CD14-positive monocyte (primary cell): ENCODE data around the gene CTTNBP2. TPM values are rescaled to one million over a fixed set of nuclear protein-coding genes. Genes with fewer than 3 reads are reported as not detected.

Source experiments
- DNase-seq, 3 donors: peaks; one replicate each; pipeline ENCODE4 v3.0.0-alpha.2; 2011 to 2022
- H2AFZ ChIP-seq: 2 replicates; pipeline ENCODE4 v1.6.0; 2012; ENCODE audit warnings: mild to moderate bottlenecking, low read depth, low read length, inconsistent platforms; ENCODE audit not compliant: insufficient read depth, poor library complexity, severe bottlenecking
- H3K27ac ChIP-seq, 2 donors: 1 replicate in 1 of 2; 2 replicates in 1 of 2; pipeline ENCODE4 v1.5.1; 2012 to 2013; ENCODE audit warnings: low read length in 2 of 2, control low read depth in 1 of 2, inconsistent platforms in 1 of 2, low read depth in 1 of 2, mild to moderate bottlenecking in 1 of 2
- H3K27me3 ChIP-seq, 2 donors: one replicate each; pipeline versions ENCODE4 v1.6.0 to v1.6.1; 2011 to 2013; ENCODE audit warnings: low read length in 2 of 2; ENCODE audit not compliant: control insufficient read depth in 2 of 2, insufficient read depth in 2 of 2
- H3K36me3 ChIP-seq, 2 donors: replicated peaks in 1 of 2; 1 replicate in 1 of 2; 2 replicates in 1 of 2; pipeline versions ENCODE4 v1.5.1 to v1.6.1; 2012 to 2013; ENCODE audit warnings: low read length in 2 of 2, control low read depth in 1 of 2, inconsistent platforms in 1 of 2, mild to moderate bottlenecking in 1 of 2; ENCODE audit not compliant: insufficient read depth in 2 of 2, control insufficient read depth in 1 of 2
- H3K4me1 ChIP-seq, 2 donors: 1 replicate in 1 of 2; 2 replicates in 1 of 2; pipeline versions ENCODE4 v1.5.1 to v1.6.1; 2012 to 2013; ENCODE audit warnings: low read length in 2 of 2, control low read depth in 1 of 2, inconsistent platforms in 1 of 2, mild to moderate bottlenecking in 1 of 2, moderate library complexity in 1 of 2; ENCODE audit not compliant: insufficient read depth in 2 of 2, control insufficient read depth in 1 of 2
- H3K4me2 ChIP-seq: replicated peaks from 2 replicates; pipeline ENCODE3; 2012; ENCODE audit warnings: low read length, moderate library complexity, mild to moderate bottlenecking; ENCODE audit not compliant: poor library complexity, severe bottlenecking; ENCODE audit errors: extremely low read depth
- H3K4me3 ChIP-seq, 3 experiments: fragments of 200-600 bp in 1 of 3; sonication (generic) in 1 of 3; replicated peaks in 1 of 3; 1 replicate in 2 of 3; 2 replicates in 1 of 3; pipeline ENCODE4 v1.5.1; 2011 to 2013; ENCODE audit warnings: low read length in 3 of 3, mild to moderate bottlenecking in 3 of 3, control low read depth in 2 of 3, low read depth in 2 of 3, inconsistent platforms in 1 of 3, moderate library complexity in 1 of 3
- H3K79me2 ChIP-seq: 2 replicates; pipeline ENCODE4 v1.6.0; 2012; ENCODE audit warnings: mild to moderate bottlenecking, control low read depth, inconsistent platforms, low read length, moderate library complexity; ENCODE audit not compliant: insufficient read depth
- H3K9ac ChIP-seq: 2 replicates; pipeline ENCODE4 v1.6.0; 2017; ENCODE audit warnings: low read length, mild to moderate bottlenecking; ENCODE audit not compliant: insufficient read depth, poor library complexity, severe bottlenecking
- H3K9me3 ChIP-seq, 2 donors: replicated peaks in 1 of 2; 1 replicate in 1 of 2; 2 replicates in 1 of 2; pipeline versions ENCODE4 v1.5.1 to v1.6.1; 2012 to 2013; ENCODE audit warnings: low read length in 2 of 2, control low read depth in 1 of 2; ENCODE audit not compliant: control insufficient read depth in 1 of 2, insufficient read depth in 1 of 2
- H4K20me1 ChIP-seq: 2 replicates; pipeline ENCODE4 v1.6.0; 2012; ENCODE audit warnings: mild to moderate bottlenecking, low read length, control low read depth, moderate library complexity; ENCODE audit not compliant: insufficient read depth
- H3K27ac Mint-ChIP-seq, 7 donors: one replicate each; pipeline ENCODE4 v1.8.0; 2020; ENCODE audit warnings: mild to moderate bottlenecking in 7 of 7, mixed read lengths in 7 of 7, moderate library complexity in 6 of 7, inconsistent platforms in 2 of 7
- H3K27me3 Mint-ChIP-seq, 3 donors: one replicate each; pipeline ENCODE4 v1.8.0; 2021 to 2022; ENCODE audit warnings: low read depth in 3 of 3, mild to moderate bottlenecking in 3 of 3, mixed read lengths in 3 of 3, moderate library complexity in 3 of 3, inconsistent platforms in 1 of 3
- H3K36me3 Mint-ChIP-seq, 2 donors: one replicate each; pipeline ENCODE4 v1.8.0; 2020; ENCODE audit warnings: mixed read lengths in 2 of 2, inconsistent platforms in 1 of 2, mild to moderate bottlenecking in 1 of 2
- H3K4me1 Mint-ChIP-seq: one replicate; pipeline ENCODE4 v1.8.0; 2020; ENCODE audit warnings: mild to moderate bottlenecking, mixed read lengths
- H3K4me3 Mint-ChIP-seq, 2 donors: one replicate each; pipeline ENCODE4 v1.8.0; 2020; ENCODE audit warnings: mild to moderate bottlenecking in 2 of 2, mixed read lengths in 2 of 2, moderate library complexity in 1 of 2
- H3K9me3 Mint-ChIP-seq, 7 donors: one replicate each; pipeline ENCODE4 v1.8.0; 2020 to 2022; ENCODE audit warnings: mixed read lengths in 7 of 7, mild to moderate bottlenecking in 6 of 7, moderate library complexity in 6 of 7, inconsistent platforms in 2 of 7
- WGBS: methylation state at CpG from one replicate; pipeline ENCODE4 v1.1.5; 2013; ENCODE audit warnings: missing lambda C conversion rate; ENCODE audit not compliant: insufficient coverage; 5-methylcytosine and 5-hydroxymethylcytosine counted together
- intact Hi-C, 2 donors: fragments of 100-400 bp; cut with micrococcal nuclease; formaldehyde crosslinking; loops; one replicate each; pipeline versions ENCODE4 v1.15.0 to v1.15.1; 2023
- polyA plus RNA-seq, 3 donors: library from polyadenylated mRNA; depleted of rRNA in 1 of 3; unstranded in 2 of 3; stranded (reverse) in 1 of 3; fragments of 300-500 nt in 2 of 3; fragments of >200 nt in 1 of 3; fragmentation: Illumina TruSeq in 2 of 3; gene quantifications; 1 replicate in 2 of 3; 2 replicates in 1 of 3; pipeline ENCODE4 v1.2.3, GENCODE V29; 2012 to 2021
- TF ChIP-seq, protein P1 (sequence below): fragments of 200-600 bp; IDR thresholded peaks from one replicate; pipeline ENCODE4 v1.8.0; 2022; ENCODE audit warnings: antibody characterized with exemption, mild to moderate bottlenecking

CTTNBP2 gene
- polyA plus RNA-seq, 3 donors, result 0.38 to 1.4 TPM; not detected in 1

GRCh38 chr7:117901089-117901797, 28.0 kb upstream of the CTTNBP2 start:
- no peaks in the 10 kb centered on the region for H3K79me2 ChIP-seq
- no peak overlapping the region for H3K4me2 ChIP-seq
- DNase-seq, result no peak

DNA sequence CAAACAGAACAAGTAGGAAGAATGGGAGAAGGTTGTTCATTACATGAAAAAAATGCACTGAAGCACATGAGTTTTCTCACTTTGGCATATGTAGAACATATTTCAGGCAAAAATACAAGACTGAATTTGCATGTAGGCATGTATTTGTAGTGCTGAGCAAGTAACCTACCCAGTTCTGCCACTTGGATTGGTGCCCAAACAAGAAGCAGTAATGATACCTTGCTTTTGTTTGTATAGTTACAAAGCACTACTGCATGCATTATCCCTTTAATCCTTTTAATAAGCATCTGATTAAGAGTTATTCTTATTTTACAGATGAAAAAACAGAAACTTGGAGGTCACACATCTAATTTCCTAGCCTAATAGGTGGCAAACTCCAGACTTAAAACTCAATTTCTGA, 23.1 kb upstream of the CTTNBP2 start:
- Mint-ChIP-seq H3K27me3 (peaks cover 0 to 6% (median 3%) of the 10 kb centered on the region in 3 donors), H3K4me3 (no peak overlapping the region), H3K36me3 (no peaks in the 10 kb centered on the region), H3K27ac (no peak overlapping the region), H3K9me3 (peaks cover 0 to 5% (median 0%) of the 10 kb centered on the region in 7 donors), H3K4me1 (no peaks in the 10 kb centered on the region)
- H3K4me2 ChIP-seq, result no peak overlapping the region
- no peak overlapping the region for H2AFZ ChIP-seq
- H3K36me3 ChIP-seq, result no peaks in the 10 kb centered on the region
- no peak overlapping the region for H3K4me3 ChIP-seq
- H3K27me3 ChIP-seq, result peaks cover 0 to 3% of the 10 kb centered on the region in 2 donors
- no peaks in the 10 kb centered on the region for H4K20me1 ChIP-seq
- no peak overlapping the region for H3K27ac ChIP-seq
- TF ChIP-seq, protein P1, sequence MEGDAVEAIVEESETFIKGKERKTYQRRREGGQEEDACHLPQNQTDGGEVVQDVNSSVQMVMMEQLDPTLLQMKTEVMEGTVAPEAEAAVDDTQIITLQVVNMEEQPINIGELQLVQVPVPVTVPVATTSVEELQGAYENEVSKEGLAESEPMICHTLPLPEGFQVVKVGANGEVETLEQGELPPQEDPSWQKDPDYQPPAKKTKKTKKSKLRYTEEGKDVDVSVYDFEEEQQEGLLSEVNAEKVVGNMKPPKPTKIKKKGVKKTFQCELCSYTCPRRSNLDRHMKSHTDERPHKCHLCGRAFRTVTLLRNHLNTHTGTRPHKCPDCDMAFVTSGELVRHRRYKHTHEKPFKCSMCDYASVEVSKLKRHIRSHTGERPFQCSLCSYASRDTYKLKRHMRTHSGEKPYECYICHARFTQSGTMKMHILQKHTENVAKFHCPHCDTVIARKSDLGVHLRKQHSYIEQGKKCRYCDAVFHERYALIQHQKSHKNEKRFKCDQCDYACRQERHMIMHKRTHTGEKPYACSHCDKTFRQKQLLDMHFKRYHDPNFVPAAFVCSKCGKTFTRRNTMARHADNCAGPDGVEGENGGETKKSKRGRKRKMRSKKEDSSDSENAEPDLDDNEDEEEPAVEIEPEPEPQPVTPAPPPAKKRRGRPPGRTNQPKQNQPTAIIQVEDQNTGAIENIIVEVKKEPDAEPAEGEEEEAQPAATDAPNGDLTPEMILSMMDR, result no peak
- H3K4me1 ChIP-seq, result no peaks in the 10 kb centered on the region
- no peak for DNase-seq
- intact Hi-C loops, result no loop called here
- no peak overlapping the region for H3K9ac ChIP-seq
- H3K79me2 ChIP-seq, result no peaks in the 10 kb centered on the region
- no peaks in the 10 kb centered on the region for H3K9me3 ChIP-seq

More at GRCh38 chr7:117901089-117901797, 28.0 kb upstream of the CTTNBP2 start:
- no peaks in the 10 kb centered on the region for H3K4me1 ChIP-seq
- no peaks in the 10 kb centered on the region for H3K9me3 ChIP-seq
- H3K36me3 ChIP-seq, result no peaks in the 10 kb centered on the region
- Mint-ChIP-seq H3K27me3 (peaks cover 0 to 2% (median 0%) of the 10 kb centered on the region in 3 donors), H3K4me1 (no peaks in the 10 kb centered on the region), H3K9me3 (peaks cover 0 to 3% (median 0%) of the 10 kb centered on the region in 7 donors), H3K27ac (peak overlapping the region in 1 of 7 donors; percentile 20), H3K36me3 (no peaks in the 10 kb centered on the region), H3K4me3 (no peak overlapping the region)
- no peak overlapping the region for H3K4me3 ChIP-seq
- no peak overlapping the region for H3K27ac ChIP-seq
- H4K20me1 ChIP-seq, result no peaks in the 10 kb centered on the region
- intact Hi-C loops, result no loop called here
- H3K9ac ChIP-seq, result no peak overlapping the region
- TF ChIP-seq, protein P1, result no peak
- H2AFZ ChIP-seq, result no peak overlapping the region
- peaks cover 0 to 3% of the 10 kb centered on the region in 2 donors for H3K27me3 ChIP-seq
- WGBS, result 95% methylated on average over 3 of the region's 5 CpGs
